NB4 (cell line): ENCODE measurements around the gene ZNF219.

Experiments used
- CTCF ChIP-seq: IDR thresholded peaks from one replicate; pipeline ENCODE4 v1.5.1; 2012; ENCODE audit warnings: low read depth, low read length
- MYC ChIP-seq: IDR thresholded peaks from 2 replicates; pipeline ENCODE4 v1.6.1; 2011; ENCODE audit warnings: low read depth, low read length
- POLR2A ChIP-seq: IDR thresholded peaks from 2 replicates; pipeline ENCODE4 v1.6.1; 2011; ENCODE audit warnings: mild to moderate bottlenecking; ENCODE audit not compliant: insufficient read length; ENCODE audit errors: extremely low read depth

GRCh38 chr14:21093018-21093417, 5.4 kb downstream of the ZNF219 start:
- TF ChIP-seq MYC (no peak), POLR2A (no peak), CTCF (no peak)
